Astrocyte (in vitro differentiated cells and primary cell): ENCODE results near the gene PTPRN2.

Source experiments
- EZH2 ChIP-seq: IDR thresholded peaks from 2 replicates; pipeline ENCODE4 v1.6.1; 2012; ENCODE audit warnings: mild to moderate bottlenecking, low read length, inconsistent platforms; ENCODE audit not compliant: insufficient read depth
- TF ChIP-seq, protein P1 (sequence below): IDR thresholded peaks from 2 replicates; pipeline ENCODE4 v1.5.1; 2011; ENCODE audit warnings: low read depth, mild to moderate bottlenecking, inconsistent platforms, low read length, moderate library complexity; ENCODE audit not compliant: insufficient read depth

- TF ChIP-seq, protein P1, sequence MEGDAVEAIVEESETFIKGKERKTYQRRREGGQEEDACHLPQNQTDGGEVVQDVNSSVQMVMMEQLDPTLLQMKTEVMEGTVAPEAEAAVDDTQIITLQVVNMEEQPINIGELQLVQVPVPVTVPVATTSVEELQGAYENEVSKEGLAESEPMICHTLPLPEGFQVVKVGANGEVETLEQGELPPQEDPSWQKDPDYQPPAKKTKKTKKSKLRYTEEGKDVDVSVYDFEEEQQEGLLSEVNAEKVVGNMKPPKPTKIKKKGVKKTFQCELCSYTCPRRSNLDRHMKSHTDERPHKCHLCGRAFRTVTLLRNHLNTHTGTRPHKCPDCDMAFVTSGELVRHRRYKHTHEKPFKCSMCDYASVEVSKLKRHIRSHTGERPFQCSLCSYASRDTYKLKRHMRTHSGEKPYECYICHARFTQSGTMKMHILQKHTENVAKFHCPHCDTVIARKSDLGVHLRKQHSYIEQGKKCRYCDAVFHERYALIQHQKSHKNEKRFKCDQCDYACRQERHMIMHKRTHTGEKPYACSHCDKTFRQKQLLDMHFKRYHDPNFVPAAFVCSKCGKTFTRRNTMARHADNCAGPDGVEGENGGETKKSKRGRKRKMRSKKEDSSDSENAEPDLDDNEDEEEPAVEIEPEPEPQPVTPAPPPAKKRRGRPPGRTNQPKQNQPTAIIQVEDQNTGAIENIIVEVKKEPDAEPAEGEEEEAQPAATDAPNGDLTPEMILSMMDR: no peak
- no peak for TF ChIP-seq EZH2
Measured at GRCh38 chr7:157500171-157500960, 1087.3 kb downstream of the PTPRN2 start.
